ENCODE data around the gene PRICKLE3.

GRCh38 chrX:49187028-49187394 lies 838 bp upstream of the PRICKLE3 start:
- TF ChIP-seq CTCF (IDR thresholded peaks at IDR 0.05; ENCODE audit: insufficient read depth, low read depth, low read length) (no peak), EZH2 (IDR thresholded peaks at IDR 0.05; ENCODE audit: insufficient read depth, low read length) (no peak)
